Ovary (tissue), 3 donors: ENCODE data around the gene IQSEC2.

Source experiments
- CTCF ChIP-seq, 3 donors: fragments of 450-650 bp in 2 of 3; fragments of 200-600 bp in 1 of 3; IDR thresholded peaks; one replicate each; pipeline versions ENCODE4 v1.5.1 to v1.8.0; 2016 to 2022; ENCODE audit warnings: antibody characterized with exemption in 3 of 3, mild to moderate bottlenecking in 1 of 3
- EP300 ChIP-seq: sonication (generic); formaldehyde crosslinking; IDR thresholded peaks from one replicate; pipeline ENCODE4 v1.6.1; 2017; ENCODE audit warnings: antibody characterized with exemption
- POLR2A ChIP-seq: fragments of 450-650 bp; IDR thresholded peaks from one replicate; pipeline ENCODE4 v1.6.1; 2017; ENCODE audit warnings: antibody characterized with exemption, mild to moderate bottlenecking, moderate library complexity
- donor health status: DM: no; HTN: no; CAD: no.

- TF ChIP-seq POLR2A (no peak), CTCF (IDR thresholded peaks at IDR 0.05) (no peak), EP300 (no peak)
These were observed 2.2 kb upstream of the IQSEC2 start for GRCh38 chrX:53283567-53283966.
